Neural progenitor cell (in vitro differentiated cells): ENCODE data around the gene ABCG8.

Experiments
- EZH2 ChIP-seq: fragments of 200-600 bp; sonication (generic); IDR thresholded peaks from 2 replicates; pipeline ENCODE4 v1.6.1; 2017; ENCODE audit warnings: antibody characterized with exemption, mild to moderate bottlenecking, moderate library complexity
- EZH2phosphoT487 ChIP-seq: fragments of 200-600 bp; sonication (generic); IDR thresholded peaks from 2 replicates; pipeline ENCODE4 v1.6.1; 2017; ENCODE audit warnings: antibody characterized with exemption
- TF ChIP-seq, protein P1 (sequence below): fragments of 200-600 bp; sonication (generic); IDR thresholded peaks from 2 replicates; pipeline ENCODE4 v1.5.1; 2017; ENCODE audit warnings: antibody characterized with exemption, mild to moderate bottlenecking

GRCh38 chr2:43812947-43813346 lies 25.8 kb upstream of the ABCG8 start:
- TF ChIP-seq EZH2phosphoT487 (no peak), EZH2 (no peak)
- TF ChIP-seq, protein P1, sequence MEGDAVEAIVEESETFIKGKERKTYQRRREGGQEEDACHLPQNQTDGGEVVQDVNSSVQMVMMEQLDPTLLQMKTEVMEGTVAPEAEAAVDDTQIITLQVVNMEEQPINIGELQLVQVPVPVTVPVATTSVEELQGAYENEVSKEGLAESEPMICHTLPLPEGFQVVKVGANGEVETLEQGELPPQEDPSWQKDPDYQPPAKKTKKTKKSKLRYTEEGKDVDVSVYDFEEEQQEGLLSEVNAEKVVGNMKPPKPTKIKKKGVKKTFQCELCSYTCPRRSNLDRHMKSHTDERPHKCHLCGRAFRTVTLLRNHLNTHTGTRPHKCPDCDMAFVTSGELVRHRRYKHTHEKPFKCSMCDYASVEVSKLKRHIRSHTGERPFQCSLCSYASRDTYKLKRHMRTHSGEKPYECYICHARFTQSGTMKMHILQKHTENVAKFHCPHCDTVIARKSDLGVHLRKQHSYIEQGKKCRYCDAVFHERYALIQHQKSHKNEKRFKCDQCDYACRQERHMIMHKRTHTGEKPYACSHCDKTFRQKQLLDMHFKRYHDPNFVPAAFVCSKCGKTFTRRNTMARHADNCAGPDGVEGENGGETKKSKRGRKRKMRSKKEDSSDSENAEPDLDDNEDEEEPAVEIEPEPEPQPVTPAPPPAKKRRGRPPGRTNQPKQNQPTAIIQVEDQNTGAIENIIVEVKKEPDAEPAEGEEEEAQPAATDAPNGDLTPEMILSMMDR: no peak
